Measurements from ENCODE around the gene TANGO6.
"Not testable (repeated sequence)": the region's sequence is repeated elsewhere in the genome, so short reads cannot be mapped to it uniquely, and the experiment has no call there.

The TANGO6 gene

GRCh38 chr16:68972720-68973119 is 129.4 kb downstream of the TANGO6 start:
- DNase-seq (ENCODE audit: low spot score), result peak; percentile 19

- DNase-seq (ENCODE audit: low spot score), result no peak
These were observed 130.3 kb downstream of the TANGO6 start for GRCh38 chr16:68973611-68974120.

GRCh38 chr16:68978303-68978954 is 135.1 kb downstream of the TANGO6 start:
- DNase-seq (ENCODE audit: low spot score), result no peak

GRCh38 chr16:68980695-68981315 is 137.5 kb downstream of the TANGO6 start:
- no peak for DNase-seq (ENCODE audit: low spot score)

GRCh38 chr16:68981971-68982370 is 138.6 kb downstream of the TANGO6 start:
- DNase-seq (ENCODE audit: low spot score), result no peak

GRCh38 chr16:68984467-68984866 is 141.1 kb downstream of the TANGO6 start:
- no peak for DNase-seq (ENCODE audit: low spot score)

GRCh38 chr16:68985268-68985667 is 141.9 kb downstream of the TANGO6 start:
- no peak for DNase-seq (ENCODE audit: low spot score)

- DNase-seq (ENCODE audit: low spot score), result peak; percentile 14
These were observed 142.5 kb downstream of the TANGO6 start for GRCh38 chr16:68985855-68986254.

- DNase-seq (ENCODE audit: low spot score), result no peak
These were observed 144.6 kb downstream of the TANGO6 start for GRCh38 chr16:68987734-68988457.

GRCh38 chr16:68990172-68990845 is 147.0 kb downstream of the TANGO6 start:
- DNase-seq (ENCODE audit: low spot score), result not testable (repeated sequence)

- no peak for DNase-seq (ENCODE audit: low spot score)
These were observed 147.7 kb downstream of the TANGO6 start for GRCh38 chr16:68991075-68991474.

- peak; percentile 26 for DNase-seq (ENCODE audit: low spot score)
These were observed 149.2 kb downstream of the TANGO6 start for GRCh38 chr16:68992521-68992920.

GRCh38 chr16:68993456-68993855 is 150.1 kb downstream of the TANGO6 start:
- DNase-seq (ENCODE audit: low spot score), result no peak

GRCh38 chr16:68993885-68994284 is 150.6 kb downstream of the TANGO6 start:
- DNase-seq (ENCODE audit: low spot score), result peak; percentile 35

- DNase-seq (ENCODE audit: low spot score), result no peak
These were observed 151.0 kb downstream of the TANGO6 start for GRCh38 chr16:68994324-68994723.

- DNase-seq (ENCODE audit: low spot score), result peak; percentile 13
These were observed 151.7 kb downstream of the TANGO6 start for GRCh38 chr16:68995011-68995504.

- DNase-seq (ENCODE audit: low spot score), result no peak
These were observed 154.2 kb downstream of the TANGO6 start for GRCh38 chr16:68997564-68997963.

GRCh38 chr16:68999114-68999513 is 155.8 kb downstream of the TANGO6 start:
- DNase-seq (ENCODE audit: low spot score), result no peak

- DNase-seq (ENCODE audit: low spot score), result no peak
These were observed 160.2 kb downstream of the TANGO6 start for GRCh38 chr16:69003500-69003899.

GRCh38 chr16:69005641-69006355 is 162.5 kb downstream of the TANGO6 start:
- DNase-seq (ENCODE audit: low spot score), result no peak

- no peak for DNase-seq (ENCODE audit: low spot score)
These were observed 169.6 kb downstream of the TANGO6 start for GRCh38 chr16:69012906-69013305.

GRCh38 chr16:69013991-69014390 is 170.7 kb downstream of the TANGO6 start:
- no peak for DNase-seq (ENCODE audit: low spot score)

Data from AG08396 (cell line).